HuH-7 (cell line): ENCODE data around the gene CTCF.
A peak's percentile ranks its signal among the peaks of the same experiment; 100 is the strongest.

Source experiments
- DNase-seq: peaks from one replicate; pipeline ENCODE4 v3.0.0; 2011; ENCODE audit warnings: low spot score

CTCF gene

DNA sequence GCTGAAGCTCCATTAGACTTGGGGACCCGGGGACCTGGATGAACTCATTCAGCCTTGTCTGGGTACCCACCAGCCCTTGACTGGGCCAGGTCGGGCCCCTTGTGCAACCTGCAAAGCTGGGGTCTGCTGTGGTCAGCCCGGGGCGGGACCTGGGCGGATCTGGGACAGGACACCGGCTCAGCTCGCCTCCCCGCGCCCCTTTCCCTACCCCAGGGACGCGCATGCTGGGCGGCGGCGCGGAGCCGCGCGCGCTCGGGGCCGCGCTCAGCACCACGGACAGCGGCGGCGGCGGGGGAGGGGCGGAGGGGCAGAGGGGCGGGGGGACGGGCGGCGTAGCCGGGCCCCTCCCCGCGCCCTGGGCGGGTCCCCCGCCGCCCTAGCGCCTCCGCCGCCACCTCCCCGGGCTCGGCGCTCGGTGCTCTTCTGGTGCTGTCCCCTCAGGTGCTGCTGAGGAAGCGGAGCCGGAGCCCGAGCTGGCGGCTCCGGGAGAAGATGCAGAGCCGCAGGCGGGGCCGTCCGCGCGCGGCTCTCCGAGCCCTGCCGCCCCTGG lies 90.3 kb downstream of the CTCF start:
- peak; percentile 95 for DNase-seq

DNA sequence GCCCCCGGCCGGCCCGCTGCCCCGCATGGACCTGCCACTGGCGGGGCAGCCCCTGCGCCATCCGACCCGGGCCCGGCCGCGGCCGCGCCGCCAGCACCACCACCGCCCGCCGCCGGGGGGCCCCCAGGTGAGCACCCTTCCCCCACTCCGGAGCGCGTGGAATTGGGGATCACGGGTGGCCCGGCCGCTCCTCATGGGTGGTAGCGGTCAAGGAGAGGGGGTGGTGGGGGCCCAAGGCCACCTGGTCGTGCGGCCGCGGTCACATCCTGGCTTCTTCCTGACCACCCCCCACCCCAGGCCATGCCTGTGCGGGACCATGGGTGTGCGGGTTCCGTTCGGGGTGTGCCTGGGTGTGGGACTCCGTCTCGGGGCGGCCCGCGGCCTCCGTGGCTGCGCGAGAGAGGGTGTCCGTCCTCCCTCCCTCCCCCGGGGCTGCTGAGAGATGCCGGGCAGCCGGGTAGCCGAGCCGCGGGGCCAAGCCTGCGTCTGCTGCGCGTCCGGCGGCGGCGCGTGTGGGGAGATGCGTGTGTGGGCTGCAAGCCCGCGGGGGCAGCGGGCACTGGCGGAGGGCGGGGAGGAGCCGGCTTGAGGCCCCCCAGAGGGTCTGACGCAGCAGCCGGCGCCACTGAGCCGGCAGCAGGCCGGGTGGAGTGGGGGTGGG lies 90.9 kb downstream of the CTCF start:
- no peak for DNase-seq

DNA sequence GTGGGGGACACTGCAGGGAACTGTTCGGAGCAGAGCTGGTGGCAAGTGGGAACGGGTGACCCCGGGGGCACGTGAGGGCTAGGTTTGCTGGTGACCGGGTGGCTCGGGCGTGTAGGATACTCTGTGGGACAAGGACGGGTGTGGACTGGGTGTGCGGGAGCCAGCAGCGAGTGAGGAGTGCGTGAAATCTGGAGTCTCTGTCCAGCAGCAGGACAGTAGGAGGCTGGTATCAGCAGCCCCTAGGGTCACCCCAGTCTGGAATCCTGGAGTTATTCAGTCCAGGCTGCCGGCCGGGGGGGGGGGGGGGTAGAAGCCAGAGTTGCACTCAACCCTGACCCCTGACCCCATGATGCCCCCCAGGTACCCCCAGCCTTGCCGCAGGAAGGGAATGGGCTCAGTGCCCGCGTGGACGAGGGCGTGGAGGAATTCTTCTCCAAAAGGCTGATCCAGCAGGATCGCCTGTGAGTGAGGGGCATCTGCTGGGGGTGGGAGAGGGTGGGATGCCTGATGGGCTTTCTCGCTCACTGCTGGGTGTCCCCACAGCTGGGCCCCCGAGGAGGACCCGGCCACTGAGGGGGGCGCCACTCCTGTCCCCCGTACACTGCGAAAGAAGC lies 91.6 kb downstream of the CTCF start:
- DNase-seq: no peak

DNA sequence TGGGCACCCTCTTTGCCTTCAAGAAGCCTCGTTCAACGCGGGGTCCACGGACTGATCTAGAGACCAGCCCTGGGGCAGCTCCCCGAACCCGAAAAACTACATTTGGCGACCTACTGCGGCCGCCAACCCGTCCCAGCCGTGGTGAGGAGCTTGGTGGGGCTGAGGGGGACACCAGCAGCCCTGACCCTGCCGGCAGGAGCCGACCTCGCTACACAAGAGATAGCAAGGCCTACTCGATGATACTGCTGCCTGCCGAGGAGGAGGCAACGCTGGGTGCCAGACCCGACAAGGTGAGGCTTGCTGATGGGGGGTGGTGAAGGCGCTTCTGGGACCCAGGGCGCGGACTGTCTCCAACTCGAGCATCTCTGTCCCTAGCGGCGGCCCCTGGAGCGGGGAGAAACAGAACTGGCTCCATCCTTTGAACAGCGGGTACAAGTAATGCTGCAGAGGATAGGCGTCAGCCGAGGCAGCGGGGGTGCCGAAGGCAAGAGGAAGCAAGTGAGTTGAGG lies 92.1 kb downstream of the CTCF start:
- no peak for DNase-seq

DNA sequence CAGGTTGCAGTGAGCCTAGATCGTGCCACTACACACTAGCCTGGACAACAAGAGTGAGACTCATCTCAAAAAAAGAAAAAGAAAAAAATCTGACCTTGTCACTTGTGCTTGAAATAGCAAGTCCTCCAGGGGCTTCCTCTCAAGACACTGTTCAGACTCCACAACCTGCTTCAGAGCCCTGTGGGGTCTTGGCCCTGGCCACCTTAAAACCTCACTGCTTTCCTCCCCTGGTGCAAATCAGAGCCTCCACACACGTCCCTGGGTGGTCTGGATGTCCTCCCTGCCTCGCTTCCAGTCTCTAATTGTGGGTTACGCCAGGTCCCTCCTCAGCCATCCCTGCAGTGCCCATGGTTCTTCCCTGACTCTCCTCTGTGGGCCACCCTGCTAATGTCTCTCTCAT lies 93.0 kb downstream of the CTCF start:
- no peak for DNase-seq

DNA sequence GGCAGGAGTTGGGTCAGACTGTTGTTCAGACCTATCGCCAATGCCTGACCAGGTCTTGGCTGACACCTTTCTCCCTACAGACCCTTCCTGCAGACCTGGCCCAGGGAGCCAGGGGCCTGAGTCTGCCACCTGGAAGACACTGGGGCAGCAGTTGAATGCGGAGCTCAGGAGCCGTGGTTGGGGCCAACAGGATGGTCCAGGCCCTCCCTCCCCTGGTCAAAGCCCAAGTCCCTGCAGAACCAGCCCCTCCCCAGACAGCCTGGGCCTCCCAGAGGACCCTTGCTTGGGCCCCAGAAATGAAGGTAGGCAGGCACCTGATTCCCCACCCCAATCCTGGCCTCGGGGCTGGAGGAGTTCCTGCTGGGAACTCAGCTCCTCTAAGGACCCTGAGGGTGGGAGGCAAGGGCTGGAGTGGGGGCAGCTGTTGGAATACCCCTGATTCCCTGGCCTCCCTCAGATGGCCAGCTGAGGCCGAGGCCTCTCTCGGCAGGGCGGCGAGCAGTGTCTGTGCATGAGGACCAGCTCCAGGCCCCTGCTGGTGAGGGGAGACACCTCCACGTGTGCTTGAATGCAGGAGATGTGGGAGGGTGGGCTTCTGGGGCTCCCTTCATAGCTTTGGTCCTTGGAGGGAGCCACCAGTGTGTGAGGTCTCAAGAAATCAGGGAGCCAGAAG lies 94.2 kb downstream of the CTCF start:
- no peak for DNase-seq

DNA sequence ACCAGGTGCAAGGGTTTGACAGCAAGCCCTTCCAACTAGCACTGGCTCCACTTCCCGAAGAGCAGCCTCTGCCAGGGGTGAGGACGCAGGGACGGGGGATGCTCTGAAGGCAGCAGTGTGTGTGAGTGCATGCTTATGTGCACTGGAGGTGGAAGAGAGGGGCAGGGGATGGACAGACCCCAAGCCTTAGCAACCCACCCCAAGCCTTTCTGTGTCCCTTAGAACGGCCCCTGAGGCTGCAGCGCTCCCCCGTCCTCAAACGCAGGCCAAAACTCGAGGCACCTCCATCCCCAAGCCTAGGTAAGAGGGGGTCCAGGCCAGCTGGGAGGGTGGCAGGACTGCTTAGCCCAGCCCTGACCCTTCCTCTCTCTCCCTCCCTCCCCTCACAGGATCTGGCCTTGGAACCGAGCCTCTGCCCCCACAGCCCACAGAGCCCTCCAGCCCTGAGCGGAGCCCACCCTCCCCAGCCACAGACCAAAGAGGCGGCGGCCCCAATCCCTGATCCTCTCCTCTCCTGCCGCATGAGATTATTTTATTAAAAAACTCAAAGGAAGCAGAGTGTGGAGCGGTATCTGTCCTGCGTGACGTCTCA lies 94.8 kb downstream of the CTCF start:
- no peak for DNase-seq

DNA sequence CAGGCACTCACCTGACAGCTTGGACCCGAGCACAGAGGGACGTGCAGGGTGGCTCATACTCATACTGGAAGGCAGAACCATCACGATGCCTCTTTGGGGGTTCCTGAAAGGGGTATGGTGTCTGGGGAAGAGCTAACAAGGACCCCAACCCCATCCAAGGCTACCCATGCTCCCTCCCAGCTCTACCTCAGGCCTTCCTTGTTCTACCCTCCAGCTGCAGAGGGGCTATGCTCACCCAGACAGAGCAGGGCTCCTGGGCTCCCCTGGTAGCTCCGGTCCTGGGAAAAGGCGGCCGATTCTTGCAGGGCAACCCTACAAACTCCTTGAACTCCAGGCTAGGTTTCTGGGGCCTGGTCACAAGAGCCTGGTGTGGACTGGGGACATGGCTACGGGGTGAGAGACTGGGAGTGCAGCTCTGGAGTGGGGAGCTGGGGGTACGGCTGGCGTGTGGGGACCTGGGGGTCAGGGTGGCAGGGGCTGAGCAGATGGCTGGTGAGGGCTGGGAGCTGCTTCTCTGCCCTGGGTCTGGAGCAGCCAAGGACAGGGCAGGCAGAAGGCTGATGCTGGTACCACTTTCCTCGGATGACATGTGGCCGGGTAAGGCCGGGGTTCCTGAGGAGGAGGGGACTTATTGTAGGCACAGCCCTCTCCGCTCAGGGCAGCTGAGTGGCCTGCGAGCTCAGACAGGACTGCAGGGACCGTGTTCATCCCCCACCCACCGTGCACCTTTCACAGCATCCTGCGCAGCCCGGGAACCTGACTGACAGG lies 95.6 kb downstream of the CTCF start:
- DNase-seq: no peak

DNA sequence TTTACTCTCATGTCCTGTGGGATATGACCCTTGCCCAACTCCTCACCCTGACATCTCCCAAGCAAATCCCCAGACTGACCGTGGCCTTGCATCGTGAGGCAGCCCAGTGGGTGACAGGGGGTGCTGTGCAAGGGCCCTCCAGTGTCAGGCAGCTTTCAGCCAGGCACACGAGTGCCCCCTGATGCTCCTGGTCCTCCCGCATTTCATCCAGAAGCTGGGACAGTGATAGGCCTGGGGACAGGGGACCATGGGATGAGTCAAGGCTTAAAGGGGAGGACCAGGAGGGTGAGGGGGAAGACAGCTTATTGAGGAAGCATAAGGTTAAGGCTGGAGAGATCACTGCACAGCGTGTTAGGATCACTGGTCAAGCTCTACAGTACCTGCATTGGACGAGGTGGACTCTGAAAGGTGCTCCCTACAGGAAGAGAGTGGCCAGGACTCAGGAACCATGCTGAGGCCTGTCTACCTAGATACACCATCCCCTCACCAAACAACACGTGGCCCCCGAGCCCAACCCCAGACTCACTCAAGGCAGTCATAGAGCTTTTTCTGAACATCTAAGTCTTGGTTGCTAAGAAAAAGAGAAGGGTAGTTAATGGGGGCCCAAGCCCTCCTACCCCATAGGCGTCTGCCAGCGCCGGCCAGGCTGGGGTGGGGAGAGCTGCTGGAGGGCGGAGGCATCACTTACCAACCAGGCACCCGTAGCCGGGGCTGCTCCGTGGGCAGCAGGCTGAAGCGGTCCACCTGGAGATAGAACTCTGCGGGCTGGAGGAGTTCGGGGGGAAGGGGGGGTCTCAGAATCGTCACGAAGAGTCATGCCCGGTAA lies 96.7 kb downstream of the CTCF start:
- DNase-seq: no peak

DNA sequence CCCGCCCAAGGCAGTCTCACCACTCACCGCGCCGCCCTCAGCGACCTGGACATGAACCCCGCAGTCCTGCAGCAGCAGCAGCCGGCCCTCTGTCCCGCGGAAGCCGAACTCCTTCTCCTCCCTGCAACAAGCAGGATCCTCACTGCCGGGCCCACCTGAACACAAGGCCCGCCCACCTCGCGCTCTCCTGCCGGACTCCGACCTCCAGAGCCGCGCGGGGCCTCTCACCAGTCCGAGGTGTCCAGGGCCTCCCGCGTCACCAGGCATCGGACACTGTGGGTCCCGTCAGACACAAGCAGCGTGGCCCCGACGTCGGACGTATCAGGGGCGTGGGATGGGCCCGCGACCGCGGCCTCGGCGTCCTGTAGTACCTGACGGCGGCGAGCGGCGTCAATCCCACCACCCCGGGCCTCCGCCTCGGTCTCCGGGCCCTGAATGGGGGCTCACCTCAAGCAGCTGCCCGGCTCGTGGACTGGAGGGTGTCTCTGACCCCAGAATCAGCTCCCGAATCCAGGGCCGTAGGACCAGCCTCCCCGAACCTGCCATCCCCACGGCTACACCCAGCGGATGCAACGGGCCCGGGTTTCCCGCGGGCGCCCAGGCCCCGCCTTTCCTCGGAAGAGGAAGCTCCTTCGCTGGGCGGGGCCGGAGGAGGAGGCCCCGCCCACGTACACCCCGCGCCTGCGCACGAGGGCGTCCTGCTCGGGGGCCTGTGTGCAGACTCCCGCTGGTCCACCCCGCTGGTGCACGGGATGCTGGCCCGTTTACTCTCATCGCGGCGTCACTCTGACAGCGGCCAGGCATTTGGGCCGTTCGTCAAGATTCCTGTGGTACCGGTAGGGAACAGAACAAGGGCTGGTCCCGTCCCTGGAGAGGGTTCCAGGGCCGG lies 97.6 kb downstream of the CTCF start, which contains the start of gene ACD:
TSS of gene ACD (minus strand) at position 586 of the 889 bp plus-strand sequence. CDS start at position 546, 40 bp downstream.
- peak; percentile 99 for DNase-seq

DNA sequence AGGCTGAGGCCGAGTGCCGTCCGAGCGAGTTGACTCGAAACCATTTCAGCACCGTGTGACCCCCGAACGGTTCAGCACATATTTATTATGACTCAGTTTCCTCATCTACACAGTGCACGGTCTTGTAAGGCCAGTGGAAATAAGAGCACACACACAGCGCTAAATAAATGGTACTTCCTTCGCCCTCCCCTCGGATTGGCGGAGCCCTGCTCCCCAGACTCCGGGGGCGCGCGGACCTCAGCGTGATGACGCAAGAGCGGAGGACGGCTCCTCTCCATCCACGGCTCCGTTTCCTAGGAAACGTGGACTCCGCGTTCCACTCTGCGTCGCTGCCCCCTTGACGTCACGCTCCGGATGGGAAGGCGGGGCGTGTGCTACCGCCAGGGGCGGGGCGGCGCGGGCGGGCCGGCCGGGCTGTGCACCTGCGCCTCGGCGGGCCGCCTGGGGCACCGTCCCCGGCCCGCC lies 98.3 kb downstream of the CTCF start, which contains the start of gene PARD6A:
TSS of gene PARD6A (plus strand) at position 397 of the 465 bp plus-strand sequence. CDS start 79 bp downstream, outside the sequence.
- peak; percentile 100 for DNase-seq

DNA sequence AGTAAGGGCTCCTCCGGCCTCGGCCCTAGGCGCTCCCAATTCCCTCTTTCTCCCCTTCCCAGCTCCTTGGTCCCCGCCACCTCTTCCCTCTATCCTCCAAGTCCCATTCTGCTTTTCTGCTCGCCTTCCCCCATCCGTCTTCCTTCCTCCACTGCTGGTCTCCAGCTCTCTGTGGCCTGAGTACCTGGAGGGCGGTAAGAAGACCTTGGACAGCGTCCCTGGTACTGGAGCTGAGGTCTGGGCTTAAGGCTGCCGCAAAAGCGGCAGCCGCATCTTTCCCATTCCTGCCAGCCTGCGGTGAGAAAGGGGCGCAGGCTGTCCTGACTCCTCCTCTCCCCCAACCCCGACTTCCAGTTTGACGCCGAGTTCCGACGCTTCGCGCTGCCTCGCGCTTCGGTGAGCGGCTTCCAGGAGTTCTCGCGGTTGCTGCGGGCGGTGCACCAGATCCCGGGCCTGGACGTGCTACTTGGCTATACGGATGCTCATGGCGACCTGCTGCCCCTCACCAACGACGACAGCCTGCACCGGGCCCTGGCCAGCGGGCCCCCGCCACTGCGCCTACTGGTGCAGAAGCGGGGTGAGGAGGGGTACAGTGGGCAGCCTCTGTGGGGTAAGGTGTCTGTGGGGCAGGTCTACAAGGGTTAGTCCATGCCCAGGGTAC lies 98.9 kb downstream of the CTCF start:
- peak; percentile 65 for DNase-seq

DNA sequence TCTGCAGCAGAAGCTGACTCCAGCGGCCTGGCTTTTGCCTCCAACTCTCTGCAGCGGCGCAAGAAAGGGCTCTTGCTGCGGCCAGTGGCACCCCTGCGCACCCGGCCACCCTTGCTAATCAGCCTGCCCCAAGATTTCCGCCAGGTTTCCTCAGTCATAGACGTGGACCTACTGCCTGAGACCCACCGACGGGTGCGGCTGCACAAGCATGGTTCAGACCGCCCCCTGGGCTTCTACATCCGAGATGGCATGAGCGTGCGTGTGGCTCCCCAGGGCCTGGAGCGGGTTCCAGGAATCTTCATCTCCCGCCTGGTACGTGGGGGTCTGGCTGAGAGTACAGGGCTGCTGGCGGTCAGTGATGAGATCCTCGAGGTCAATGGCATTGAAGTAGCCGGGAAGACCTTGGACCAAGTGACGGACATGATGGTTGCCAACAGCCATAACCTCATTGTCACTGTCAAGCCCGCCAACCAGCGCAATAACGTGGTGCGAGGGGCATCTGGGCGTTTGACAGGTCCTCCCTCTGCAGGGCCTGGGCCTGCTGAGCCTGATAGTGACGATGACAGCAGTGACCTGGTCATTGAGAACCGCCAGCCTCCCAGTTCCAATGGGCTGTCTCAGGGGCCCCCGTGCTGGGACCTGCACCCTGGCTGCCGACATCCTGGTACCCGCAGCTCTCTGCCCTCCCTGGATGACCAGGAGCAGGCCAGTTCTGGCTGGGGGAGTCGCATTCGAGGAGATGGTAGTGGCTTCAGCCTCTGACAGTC lies 99.7 kb downstream of the CTCF start:
- no peak for DNase-seq

DNA sequence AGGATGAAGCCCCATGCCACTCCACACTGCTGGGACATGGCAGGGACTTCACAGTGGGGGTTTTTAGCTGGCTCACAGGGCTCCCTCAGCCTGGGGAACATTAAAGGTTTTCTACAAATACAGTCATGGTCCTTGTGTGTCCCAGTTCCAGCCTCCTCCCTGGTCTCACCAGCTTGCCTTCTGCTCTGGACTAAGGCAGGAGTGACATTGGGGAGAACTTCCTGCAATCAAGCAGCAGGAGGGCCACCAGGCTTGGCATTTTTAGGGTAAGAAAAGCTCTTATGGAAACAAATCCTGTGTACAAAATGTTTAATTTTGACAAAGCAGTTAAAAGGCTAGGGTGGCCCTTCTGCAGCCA lies 100.3 kb downstream of the CTCF start:
- no peak for DNase-seq

DNA sequence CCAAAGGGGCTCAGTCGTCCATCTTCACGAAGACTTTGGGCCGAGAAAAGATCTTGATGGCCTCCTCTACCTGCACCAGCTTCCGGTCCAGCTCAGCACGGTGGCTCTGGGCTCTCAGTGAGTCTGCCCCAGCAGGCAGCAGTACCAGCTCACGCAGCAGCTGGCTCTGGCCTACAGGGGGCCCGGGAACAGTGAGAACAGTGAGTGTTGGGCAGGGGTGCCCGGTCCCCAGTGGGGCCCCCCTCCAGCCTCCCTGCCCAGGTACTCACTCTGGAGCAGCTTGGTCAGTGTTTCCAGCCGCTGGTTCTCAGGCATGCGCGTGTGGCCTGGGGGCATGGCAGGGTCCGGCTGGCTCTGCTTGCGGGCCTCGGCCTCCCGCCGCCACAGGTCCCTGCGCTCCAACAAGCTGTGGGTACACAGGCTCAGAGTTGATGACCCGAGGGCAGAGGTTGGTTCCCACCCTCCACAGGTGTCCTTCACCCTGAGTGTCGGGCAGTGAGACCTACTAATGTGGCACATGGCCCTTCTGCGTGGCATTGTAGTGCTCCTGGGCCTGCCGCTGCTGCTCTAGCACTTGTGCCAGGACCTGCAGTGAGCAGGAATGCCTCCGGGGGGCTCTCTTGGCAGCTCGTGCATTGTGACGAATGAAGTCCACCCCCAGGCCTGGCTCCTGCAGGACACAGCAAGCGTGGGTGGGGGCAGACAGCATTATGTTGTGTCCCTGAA lies 101.0 kb downstream of the CTCF start:
- peak; percentile 77 for DNase-seq

DNA sequence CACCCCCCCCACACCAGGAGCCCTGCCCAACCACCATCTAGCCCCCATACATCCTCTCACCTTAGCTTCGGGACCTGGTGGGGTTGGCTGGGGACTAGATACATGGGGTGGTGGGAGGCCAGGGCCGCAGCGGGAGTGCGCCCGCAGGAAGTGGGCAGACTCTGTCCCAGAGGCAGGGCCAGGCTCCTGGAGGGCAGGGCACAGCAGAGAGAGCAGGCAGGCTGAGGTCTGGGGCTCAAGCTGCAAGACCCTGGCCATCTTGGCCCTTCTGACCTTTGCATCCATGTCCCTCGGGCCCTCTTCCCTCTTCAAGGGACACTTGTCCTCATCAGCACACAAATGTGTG lies 101.5 kb downstream of the CTCF start:
- DNase-seq: no peak

DNA sequence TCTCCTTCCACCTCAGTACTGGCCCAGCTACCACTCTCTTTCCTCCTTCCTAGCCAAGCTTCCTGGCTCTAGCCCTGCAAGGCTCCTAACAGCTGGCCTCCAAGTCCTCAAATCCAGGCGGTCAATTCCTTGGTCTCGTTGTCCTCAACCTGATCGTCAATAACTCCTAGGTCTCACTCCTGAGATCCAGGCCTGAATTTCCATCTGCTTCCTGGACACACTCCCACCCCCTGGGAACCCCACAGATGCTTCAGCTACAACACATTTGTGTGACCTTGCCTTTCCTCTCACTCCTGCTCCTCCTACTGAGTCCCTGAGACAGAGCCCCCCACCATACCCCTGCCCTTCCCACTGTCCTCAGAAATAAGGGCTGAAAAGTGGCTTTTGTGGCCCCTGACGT lies 101.9 kb downstream of the CTCF start:
- no peak for DNase-seq

DNA sequence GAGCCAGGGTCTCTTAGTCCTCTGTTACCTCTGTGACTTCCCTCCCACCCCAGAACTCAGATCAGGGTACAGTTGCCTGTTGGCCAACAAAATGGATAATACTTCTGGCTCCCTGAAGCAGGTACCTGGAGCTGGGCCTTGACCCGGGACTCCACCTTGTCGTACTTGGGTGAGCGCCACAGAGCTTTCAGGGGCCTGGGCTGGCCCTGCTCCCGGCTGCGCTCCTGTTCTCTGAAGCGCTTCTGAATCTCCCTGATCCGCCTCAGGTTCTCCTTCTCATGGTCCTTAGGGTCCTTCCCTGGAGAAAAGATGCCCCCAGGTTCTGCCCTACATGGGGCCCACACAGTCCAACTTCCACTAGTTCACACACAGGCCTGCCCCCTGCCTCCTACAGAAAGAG lies 102.5 kb downstream of the CTCF start:
- no peak for DNase-seq
